Activated T-cell treated with anti-CD3 and anti-CD28 coated beads, Interleukin-2, amount 50 U/mL, for 72 hours (primary cell): ENCODE measurements around the gene LOXHD1. TPM values are rescaled to one million over a fixed set of nuclear protein-coding genes. Genes with fewer than 3 reads are reported as not detected.

ENCODE experiments used
- ATAC-seq, 2 donors: fragments of 150-1000 bp; cut with Tn5 transposase; replicated peaks in 1 of 2; 2 replicates each; pipeline ENCODE4 v1.10.0; 2021; ENCODE audit warnings: moderate library complexity in 2 of 2, mild to moderate bottlenecking in 1 of 2
- DNase-seq, 2 donors: peaks; one replicate each; pipeline ENCODE4 v3.0.0; 2021 to 2022; ENCODE audit warnings: mixed read lengths in 1 of 2
- H3K27ac Mint-ChIP-seq: one replicate; pipeline ENCODE4 v1.8.0; 2022; ENCODE audit warnings: mild to moderate bottlenecking, moderate library complexity, mixed read lengths
- H3K27me3 Mint-ChIP-seq: one replicate; pipeline ENCODE4 v1.8.0; 2022; ENCODE audit warnings: low read depth, mixed read lengths
- H3K36me3 Mint-ChIP-seq, 2 donors: one replicate each; pipeline ENCODE4 v1.8.0; 2022; ENCODE audit warnings: mixed read lengths in 2 of 2, mild to moderate bottlenecking in 1 of 2; ENCODE audit not compliant: insufficient read depth in 2 of 2
- H3K4me1 Mint-ChIP-seq: one replicate; pipeline ENCODE4 v1.8.0; 2022; ENCODE audit warnings: low read depth, mixed read lengths
- H3K4me3 Mint-ChIP-seq, 2 donors: one replicate each; pipeline ENCODE4 v1.8.0; 2022; ENCODE audit warnings: mild to moderate bottlenecking in 2 of 2, mixed read lengths in 2 of 2, moderate library complexity in 2 of 2
- H3K9me3 Mint-ChIP-seq, 2 donors: one replicate each; pipeline ENCODE4 v1.8.0; 2022; ENCODE audit warnings: mixed read lengths in 2 of 2
- total RNA-seq, 2 donors: library from RNA; stranded (reverse); gene quantifications; one replicate each; pipeline ENCODE4 v1.2.3, GENCODE V29; 2022

Gene LOXHD1
- total RNA-seq, 2 donors from 2014 or later = 0.05 to 0.07 TPM

DNA sequence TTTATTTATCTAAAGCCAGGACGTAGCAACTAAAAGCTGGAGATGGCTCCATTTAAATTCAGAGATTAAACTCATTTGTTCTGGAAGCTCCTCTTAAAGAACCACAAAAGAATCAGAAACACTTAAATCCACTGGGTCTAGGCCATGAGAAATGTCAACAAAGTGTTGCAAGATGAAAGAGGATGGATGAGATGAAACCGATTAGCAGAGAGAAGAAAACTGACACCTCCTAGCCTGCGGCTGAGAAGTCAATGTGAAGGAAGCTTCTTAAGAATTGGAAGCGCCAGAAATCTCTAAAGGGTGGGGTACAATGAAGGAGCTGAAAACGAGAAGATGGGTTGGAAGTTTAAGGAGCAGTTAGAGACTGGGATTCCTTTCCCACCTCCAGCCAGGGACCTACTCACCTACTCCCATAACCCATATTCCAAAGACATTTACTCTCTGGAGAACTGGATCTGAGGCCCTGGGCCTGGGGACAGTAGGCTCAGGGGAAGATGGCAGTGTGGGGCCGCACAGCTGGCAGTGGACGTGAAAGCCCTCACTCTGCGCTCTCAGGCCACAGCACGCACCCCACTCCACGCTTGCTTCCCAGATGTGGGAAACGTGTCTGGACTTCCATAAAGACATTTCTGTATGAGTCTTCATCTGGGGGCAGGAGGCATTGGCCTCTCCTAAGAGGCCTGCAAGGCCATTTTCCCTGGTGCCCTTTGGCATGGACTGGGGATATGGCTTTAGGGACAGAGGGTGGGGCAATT lies 188.4 kb downstream of the LOXHD1 start:
- Mint-ChIP-seq H3K27me3 (peaks cover 28% of the 10 kb centered on the region), H3K27ac (no peak overlapping the region), H3K9me3 (no peaks in the 10 kb centered on the region), H3K36me3 (no peaks in the 10 kb centered on the region), H3K4me3 (no peak overlapping the region), H3K4me1 (no peaks in the 10 kb centered on the region)
- DNase-seq (no peak), ATAC-seq (no peak)

DNA sequence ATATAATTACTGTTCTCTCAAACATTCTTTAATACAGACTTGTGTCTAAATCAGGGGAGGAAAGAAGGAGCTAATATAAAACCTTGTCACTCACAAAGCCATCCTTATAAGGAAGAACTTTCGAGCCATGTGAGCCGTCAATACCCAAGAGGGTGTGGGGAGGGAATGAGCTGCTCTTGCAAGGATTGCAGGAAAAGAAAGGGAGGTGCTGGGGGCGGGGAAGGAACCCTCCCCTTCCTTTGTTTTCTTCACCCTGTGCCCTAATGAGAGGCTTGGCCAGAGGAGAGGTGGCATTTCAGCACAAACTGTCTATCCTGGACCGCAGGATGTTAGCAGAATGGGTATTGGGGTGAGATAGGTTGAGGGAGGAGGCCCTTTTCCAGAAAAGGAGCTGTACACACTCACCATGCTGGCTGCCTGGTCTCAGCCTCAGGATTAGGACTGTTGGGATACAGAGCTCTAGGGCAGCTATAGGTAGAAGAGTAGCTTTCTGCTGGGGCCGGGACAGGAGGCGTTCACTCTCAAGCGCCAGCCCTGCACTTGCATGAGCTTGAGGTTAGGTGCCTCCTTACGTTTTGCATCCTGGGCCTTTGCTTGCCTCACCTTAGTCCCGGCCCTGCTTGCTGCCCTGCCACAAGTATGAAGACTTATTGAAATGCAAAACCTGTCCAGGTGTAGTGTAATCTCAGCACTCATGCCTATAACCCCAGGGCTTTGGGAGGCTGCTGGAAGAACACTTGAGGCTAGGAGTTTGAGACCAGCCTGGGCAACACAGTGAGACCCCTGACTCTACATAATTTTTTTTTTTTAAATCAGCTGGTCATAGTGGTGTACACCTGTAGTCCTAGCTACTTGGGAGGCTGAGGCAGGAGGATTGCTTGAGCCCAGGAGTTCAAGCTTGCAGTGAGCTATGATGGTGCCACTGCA lies 190.5 kb downstream of the LOXHD1 start:
- H3K4me1 Mint-ChIP-seq = no peaks in the 10 kb centered on the region
- H3K36me3 Mint-ChIP-seq = no peaks in the 10 kb centered on the region
- no peak overlapping the region for H3K4me3 Mint-ChIP-seq
- no peaks in the 10 kb centered on the region for H3K9me3 Mint-ChIP-seq
- H3K27ac Mint-ChIP-seq = no peak overlapping the region
- ATAC-seq (no peak), DNase-seq (no peak)
- peaks cover 28% of the 10 kb centered on the region for H3K27me3 Mint-ChIP-seq

DNA sequence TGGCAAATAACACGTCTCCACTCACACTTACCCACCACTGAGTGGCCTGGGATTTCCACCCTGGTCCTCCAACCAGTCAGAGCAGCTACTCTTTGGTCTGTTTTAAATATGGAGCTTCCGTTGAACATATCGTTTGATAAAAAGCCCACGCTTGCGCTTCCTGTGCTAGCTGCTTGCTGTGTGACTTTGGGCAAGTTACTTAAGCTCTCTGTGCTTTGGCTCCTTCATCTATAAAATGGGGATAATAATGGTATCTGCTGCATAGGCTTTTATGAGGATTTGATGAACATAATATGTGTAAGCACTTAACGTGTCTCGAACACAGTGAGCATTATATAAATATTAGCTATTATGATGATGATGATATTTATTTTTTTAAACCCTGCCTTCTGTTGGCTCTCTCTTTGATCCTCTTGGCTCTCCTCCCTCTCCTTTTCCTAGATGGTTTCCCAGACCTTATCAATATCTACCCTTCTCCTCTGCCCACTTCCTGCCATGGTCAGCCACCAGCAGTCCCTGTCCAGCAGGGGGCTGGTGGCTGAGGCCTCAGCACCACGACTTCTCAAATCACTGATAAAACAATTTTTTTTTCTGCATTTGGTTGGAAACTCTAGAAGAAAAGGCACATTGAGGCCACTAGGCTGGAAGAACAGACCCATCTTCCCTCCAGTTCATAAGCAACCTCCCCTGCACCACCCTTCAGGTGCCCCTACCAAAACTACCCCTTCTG lies 191.9 kb downstream of the LOXHD1 start:
- Mint-ChIP-seq H3K27ac (no peak overlapping the region), H3K9me3 (no peaks in the 10 kb centered on the region), H3K36me3 (no peaks in the 10 kb centered on the region), H3K27me3 (peaks cover 20% of the 10 kb centered on the region), H3K4me1 (no peaks in the 10 kb centered on the region), H3K4me3 (no peak overlapping the region)
- DNase-seq (no peak), ATAC-seq (no peak)

DNA sequence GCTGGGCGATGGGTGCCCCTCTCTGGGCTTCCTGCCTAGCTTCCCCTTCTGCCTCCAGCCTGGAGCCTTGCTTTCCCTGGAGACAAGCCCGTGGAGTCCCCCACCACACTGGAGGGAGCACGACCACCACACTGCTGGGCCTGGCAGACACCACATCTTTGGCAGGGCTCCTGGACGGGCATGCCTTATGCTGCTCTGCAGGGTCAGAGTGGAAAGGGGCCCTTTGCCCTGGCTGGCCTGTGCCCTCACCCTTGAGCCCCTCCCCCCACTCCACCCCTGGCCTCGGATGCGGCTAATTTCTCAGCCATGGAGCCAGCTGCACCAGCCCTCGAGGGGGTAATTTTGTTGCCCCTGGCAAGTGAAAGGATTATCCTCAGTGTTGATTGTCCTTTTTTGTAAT lies 194.5 kb downstream of the LOXHD1 start:
- no peaks in the 10 kb centered on the region for H3K9me3 Mint-ChIP-seq

DNA sequence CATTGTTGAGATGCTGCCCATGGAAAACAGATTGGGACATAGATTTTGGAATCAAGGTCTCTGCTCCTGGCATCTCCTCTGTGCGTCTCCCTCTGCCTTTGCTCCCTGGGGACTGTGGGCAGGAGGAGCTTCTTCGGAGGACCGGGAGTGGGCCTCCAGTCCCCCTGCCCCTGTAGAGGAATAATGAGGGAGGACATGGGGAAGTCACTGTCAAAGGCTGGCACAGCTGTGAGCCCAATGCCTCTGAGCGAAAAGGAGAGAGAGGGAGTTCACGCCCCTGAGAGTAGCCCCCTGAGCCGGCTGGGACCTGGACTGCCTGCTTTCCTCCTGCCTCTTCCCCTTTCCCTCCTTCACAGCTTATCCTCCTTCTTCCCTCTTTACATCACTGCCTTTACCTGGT lies 195.0 kb downstream of the LOXHD1 start:
- H3K4me3 Mint-ChIP-seq = no peak overlapping the region
- no peaks in the 10 kb centered on the region for H3K36me3 Mint-ChIP-seq
- DNase-seq = no peak
- peaks cover 20% of the 10 kb centered on the region for H3K27me3 Mint-ChIP-seq
- H3K9me3 Mint-ChIP-seq = no peaks in the 10 kb centered on the region
- ATAC-seq = no peak
- no peak overlapping the region for H3K27ac Mint-ChIP-seq
- no peaks in the 10 kb centered on the region for H3K4me1 Mint-ChIP-seq

More for the DNA sequence above, 194.5 kb downstream of the LOXHD1 start:
- ATAC-seq (no peak), DNase-seq (no peak)
- H3K4me3 Mint-ChIP-seq = no peak overlapping the region
- no peaks in the 10 kb centered on the region for H3K36me3 Mint-ChIP-seq
- H3K27ac Mint-ChIP-seq = no peak overlapping the region
- H3K4me1 Mint-ChIP-seq = no peaks in the 10 kb centered on the region
- peaks cover 20% of the 10 kb centered on the region for H3K27me3 Mint-ChIP-seq

DNA sequence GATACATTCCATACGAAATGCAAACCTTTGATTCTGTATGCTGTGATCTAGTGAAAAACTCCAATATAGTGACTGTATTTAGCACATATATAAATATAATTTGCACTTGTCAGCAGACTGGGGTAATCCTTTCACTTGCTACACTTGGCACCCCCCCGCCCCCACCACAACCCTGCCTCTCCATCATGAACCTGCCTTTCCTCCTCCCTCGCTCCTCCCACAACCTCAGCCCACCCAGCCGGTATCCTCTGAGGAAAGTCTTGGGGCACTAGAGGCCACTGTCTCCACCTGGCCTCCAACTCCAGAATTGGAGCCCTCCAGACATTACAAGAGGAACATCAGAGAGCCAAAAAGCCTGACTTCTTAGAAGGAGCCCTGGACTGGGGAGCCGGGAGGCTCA lies 196.3 kb downstream of the LOXHD1 start:
- Mint-ChIP-seq H3K27me3 (peaks cover 17% of the 10 kb centered on the region), H3K36me3 (no peaks in the 10 kb centered on the region), H3K4me1 (no peaks in the 10 kb centered on the region), H3K27ac (no peak overlapping the region), H3K4me3 (no peak overlapping the region), H3K9me3 (no peaks in the 10 kb centered on the region)
- DNase-seq = no peak
- no peak for ATAC-seq

DNA sequence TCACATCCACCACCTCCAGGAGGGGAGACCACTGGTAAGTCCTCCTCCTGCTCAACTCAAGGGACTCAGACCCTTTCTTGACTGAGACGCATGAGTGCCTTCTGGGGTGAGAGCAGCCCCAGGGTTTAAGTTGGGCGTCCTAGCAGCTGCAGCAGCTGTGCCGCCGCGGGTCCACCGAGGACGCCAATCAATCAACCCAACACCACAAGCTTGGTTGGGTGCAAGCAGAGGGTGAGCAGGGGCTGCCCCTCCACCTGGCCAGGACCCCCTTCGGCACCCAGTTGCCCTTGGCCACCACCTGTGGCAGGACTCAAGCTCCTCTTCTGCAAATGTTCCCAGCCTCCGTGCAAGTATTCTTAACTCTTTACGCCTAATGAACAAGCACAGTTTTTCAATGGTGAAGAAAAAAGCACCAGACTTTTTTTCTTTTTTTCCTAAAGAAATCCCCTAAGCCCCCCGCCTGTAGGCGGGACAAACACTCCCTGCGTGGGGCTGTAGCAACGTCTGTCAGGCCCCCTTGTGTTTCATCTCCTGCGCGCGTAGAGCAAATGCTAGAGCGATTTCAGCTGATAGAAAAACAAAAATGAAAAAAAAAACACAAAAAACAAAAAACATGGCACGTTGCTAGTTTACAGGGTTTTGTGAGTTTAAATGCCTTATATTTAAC lies 197.1 kb downstream of the LOXHD1 start:
- DNase-seq (no peak), ATAC-seq (no peak)
- H3K27ac Mint-ChIP-seq = no peak overlapping the region
- H3K4me3 Mint-ChIP-seq = no peak overlapping the region
- peaks cover 9% of the 10 kb centered on the region for H3K27me3 Mint-ChIP-seq
- no peaks in the 10 kb centered on the region for H3K36me3 Mint-ChIP-seq
- H3K9me3 Mint-ChIP-seq = no peaks in the 10 kb centered on the region
- no peaks in the 10 kb centered on the region for H3K4me1 Mint-ChIP-seq

DNA sequence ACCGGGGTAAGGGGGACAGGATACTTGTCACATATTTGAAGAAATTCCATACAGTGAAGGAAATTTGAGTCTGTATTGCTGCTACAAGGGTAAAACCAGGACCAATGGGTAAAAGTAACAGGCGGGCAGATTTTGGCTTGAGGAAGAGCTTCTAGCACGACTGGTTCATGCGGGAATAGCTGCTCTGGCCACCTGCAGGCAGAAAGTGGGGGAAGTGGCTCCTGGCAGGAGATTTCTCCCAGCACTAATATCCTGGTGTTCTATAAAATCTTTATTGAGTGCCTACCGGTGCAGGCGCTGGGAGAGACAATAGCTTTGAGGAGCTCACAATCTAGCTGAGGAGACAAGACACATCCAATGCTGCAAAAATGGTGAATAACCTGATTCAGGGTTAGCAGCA lies 198.5 kb downstream of the LOXHD1 start:
- H3K9me3 Mint-ChIP-seq = no peaks in the 10 kb centered on the region
- H3K27me3 Mint-ChIP-seq = no peaks in the 10 kb centered on the region
- H3K27ac Mint-ChIP-seq = no peak overlapping the region
- H3K4me1 Mint-ChIP-seq = no peaks in the 10 kb centered on the region
- no peak overlapping the region for H3K4me3 Mint-ChIP-seq
- DNase-seq (no peak), ATAC-seq (no peak)
- no peaks in the 10 kb centered on the region for H3K36me3 Mint-ChIP-seq

DNA sequence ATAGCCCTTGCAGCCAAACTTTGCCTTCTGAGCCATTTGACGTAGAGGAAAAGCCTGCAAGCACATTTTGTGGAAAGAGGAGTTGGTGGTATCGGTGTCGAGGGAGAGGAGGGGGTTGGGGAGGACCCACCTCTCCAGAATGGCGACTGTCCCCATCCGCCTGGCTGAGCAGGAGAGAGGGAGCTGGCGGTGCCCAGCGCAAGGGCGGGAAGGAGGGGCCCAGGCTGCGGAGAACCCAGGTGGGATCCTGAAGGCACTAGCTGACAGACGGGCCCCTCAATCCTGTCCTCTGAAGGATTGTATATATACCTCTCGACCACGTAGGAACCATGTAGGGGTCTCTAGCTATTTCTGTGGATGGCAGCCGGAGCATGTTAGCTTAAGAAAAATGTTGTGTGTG lies 200.3 kb downstream of the LOXHD1 start:
- Mint-ChIP-seq H3K36me3 (no peaks in the 10 kb centered on the region), H3K27ac (no peak overlapping the region), H3K27me3 (no peaks in the 10 kb centered on the region), H3K4me1 (no peaks in the 10 kb centered on the region), H3K9me3 (no peaks in the 10 kb centered on the region), H3K4me3 (no peak overlapping the region)
- ATAC-seq (no peak), DNase-seq (no peak)

DNA sequence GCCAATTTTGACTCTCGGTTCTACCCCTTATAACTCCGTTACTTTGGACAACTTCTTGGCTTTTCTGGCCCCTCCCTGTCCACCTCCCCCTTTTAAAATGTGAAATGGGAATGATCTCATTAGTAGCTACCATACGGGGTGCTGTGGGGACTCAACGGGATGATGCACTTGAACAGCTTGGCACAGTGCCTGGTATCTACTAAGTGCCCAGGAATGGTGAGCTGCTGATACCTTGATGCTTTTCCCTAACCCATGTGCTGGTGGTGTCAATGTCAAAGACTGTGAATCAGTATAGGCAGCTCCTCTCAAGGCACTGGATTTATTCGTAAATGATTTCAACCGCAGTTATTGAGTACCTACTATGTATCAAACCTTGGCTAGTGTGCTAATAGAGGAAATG lies 204.2 kb downstream of the LOXHD1 start:
- H3K9me3 Mint-ChIP-seq = no peaks in the 10 kb centered on the region
- H3K36me3 Mint-ChIP-seq = no peaks in the 10 kb centered on the region
- H3K4me1 Mint-ChIP-seq = no peaks in the 10 kb centered on the region
- ATAC-seq = no peak
- DNase-seq = no peak
- no peak overlapping the region for H3K27ac Mint-ChIP-seq
- no peak overlapping the region for H3K4me3 Mint-ChIP-seq
- H3K27me3 Mint-ChIP-seq = no peaks in the 10 kb centered on the region

DNA sequence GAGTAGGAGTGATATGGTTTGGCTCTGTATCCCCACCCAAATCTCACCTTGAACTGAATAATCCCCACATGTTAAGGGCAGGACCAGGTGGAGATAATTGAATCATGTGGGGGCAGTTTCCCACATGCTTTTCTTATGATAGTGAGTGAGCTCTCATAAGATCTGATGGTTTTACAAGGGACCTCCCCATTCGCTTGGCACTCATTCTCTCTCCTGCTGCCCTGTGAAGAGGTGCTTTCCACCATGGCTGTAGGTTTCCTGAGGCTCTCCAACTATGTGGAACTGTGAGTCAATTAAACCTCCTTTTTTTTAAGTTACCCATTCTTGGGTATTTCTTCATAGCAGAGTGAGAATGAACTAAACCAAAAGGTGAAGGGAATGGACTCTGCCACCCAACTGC lies 207.5 kb downstream of the LOXHD1 start:
- peaks cover 0 to 4% of the 10 kb centered on the region in 2 donors for H3K36me3 Mint-ChIP-seq

DNA sequence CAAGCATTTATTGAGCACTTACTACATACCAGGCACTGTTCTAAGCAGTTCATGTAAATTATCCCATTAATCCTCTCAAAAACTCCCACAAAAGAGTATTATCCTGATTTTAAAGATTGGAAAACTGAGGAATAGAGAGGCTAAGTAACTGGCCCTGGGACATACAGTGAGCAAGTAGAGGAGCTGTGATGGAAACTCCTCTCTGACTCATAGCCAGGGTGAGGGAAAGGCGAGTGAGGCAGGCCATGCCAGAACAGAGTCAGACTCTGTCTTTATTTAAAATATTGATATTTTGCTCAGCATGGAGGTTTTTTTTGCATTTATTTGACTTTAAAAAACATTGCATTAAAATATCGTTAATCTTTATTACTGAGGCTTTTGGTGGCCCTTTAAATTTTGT lies 208.0 kb downstream of the LOXHD1 start:
- peaks cover 0 to 4% of the 10 kb centered on the region in 2 donors for H3K36me3 Mint-ChIP-seq
- DNase-seq (no peak), ATAC-seq (no peak)
- peaks cover 0 to 3% of the 10 kb centered on the region in 2 donors for H3K9me3 Mint-ChIP-seq
- no peak overlapping the region for H3K4me3 Mint-ChIP-seq
- H3K27me3 Mint-ChIP-seq = peaks cover 16% of the 10 kb centered on the region
- no peaks in the 10 kb centered on the region for H3K4me1 Mint-ChIP-seq
- H3K27ac Mint-ChIP-seq = no peak overlapping the region

More for the DNA sequence above, 207.5 kb downstream of the LOXHD1 start:
- H3K27ac Mint-ChIP-seq = no peak overlapping the region
- peaks cover 16% of the 10 kb centered on the region for H3K27me3 Mint-ChIP-seq
- no peaks in the 10 kb centered on the region for H3K4me1 Mint-ChIP-seq
- no peak for DNase-seq
- no peak for ATAC-seq
- no peak overlapping the region for H3K4me3 Mint-ChIP-seq
- H3K9me3 Mint-ChIP-seq = peaks cover 0 to 3% of the 10 kb centered on the region in 2 donors
